Measurements from ENCODE around the gene THADA.

Gene THADA

DNA sequence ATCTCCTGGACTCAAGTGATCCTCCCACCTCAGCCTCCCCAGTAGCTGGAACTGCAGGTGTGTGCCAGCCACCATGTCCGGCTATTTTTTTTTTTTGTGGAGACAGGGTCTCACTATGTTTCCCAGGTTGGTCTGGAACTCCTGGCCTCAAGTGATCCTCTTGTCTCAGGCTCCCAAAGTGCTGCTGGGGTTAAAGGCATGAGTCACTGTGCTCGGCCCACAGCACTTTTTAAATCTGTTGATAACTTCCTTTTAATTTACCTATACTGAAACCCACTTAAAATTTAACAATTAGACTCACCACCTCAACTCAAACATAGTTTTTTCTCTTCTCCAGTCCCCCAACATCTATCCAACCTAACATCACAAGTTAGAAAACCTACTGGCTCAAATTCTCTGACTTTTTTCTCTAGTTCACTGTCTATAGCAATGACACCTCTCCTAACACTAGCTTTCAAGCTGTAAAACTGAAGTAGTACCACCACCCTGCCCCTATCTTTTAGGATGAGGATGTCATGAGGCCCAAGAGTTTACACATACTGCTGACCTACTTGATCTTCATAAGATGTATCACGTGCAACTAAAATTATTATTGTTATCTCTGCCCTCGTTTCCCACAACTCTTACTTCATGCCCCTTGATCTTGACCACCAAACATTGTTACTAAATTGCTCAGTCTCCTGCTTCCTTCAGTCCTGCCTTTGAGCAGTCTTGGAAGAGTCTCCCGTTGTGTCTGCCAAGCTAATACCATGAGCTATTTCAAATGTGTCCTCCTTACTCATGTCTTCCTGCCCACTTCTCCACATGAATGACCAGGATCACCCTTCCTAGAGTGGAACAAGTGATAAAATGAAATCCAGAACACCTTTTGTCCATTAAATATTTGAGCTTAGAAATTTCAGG lies 227.1 kb downstream of the THADA start:
- Histone ChIP-seq H3K27ac (ENCODE audit: low read depth, low read length, severe bottlenecking) (no peak overlapping the region), H3K36me3 (ENCODE audit: control insufficient read depth, insufficient read depth, low read length) (no peaks in the 10 kb centered on the region), H3K9me3 (ENCODE audit: control insufficient read depth, low read length) (no peaks in the 10 kb centered on the region), H3K4me1 (ENCODE audit: control insufficient read depth, insufficient read depth, low read length, poor library complexity, severe bottlenecking) (no peaks in the 10 kb centered on the region), H3K4me3 (ENCODE audit: extremely low read depth, insufficient read depth, low read length, poor library complexity, severe bottlenecking) (no peak overlapping the region)
- WGBS, 2 experiments (ENCODE audit: insufficient coverage in 2 of 2) = 91 to 97% methylated on average over 4 to 5 of the region's 5 CpGs

- H3K27ac ChIP-seq (ENCODE audit: low read depth, low read length, severe bottlenecking) = no peak overlapping the region
- no peaks in the 10 kb centered on the region for H3K9me3 ChIP-seq (ENCODE audit: control insufficient read depth, low read length)
- no peak overlapping the region for H3K4me3 ChIP-seq (ENCODE audit: extremely low read depth, insufficient read depth, low read length, poor library complexity, severe bottlenecking)
- WGBS, 2 experiments (ENCODE audit: insufficient coverage in 2 of 2) = no CpG with 5 or more reads among the region's 3 CpGs
- no peaks in the 10 kb centered on the region for H3K36me3 ChIP-seq (ENCODE audit: control insufficient read depth, insufficient read depth, low read length)
- no peaks in the 10 kb centered on the region for H3K4me1 ChIP-seq (ENCODE audit: control insufficient read depth, insufficient read depth, low read length, poor library complexity, severe bottlenecking)
Measured at GRCh38 chr2:43367012-43367782, 228.6 kb downstream of the THADA start.

- no peaks in the 10 kb centered on the region for H3K36me3 ChIP-seq (ENCODE audit: control insufficient read depth, insufficient read depth, low read length)
- WGBS, 2 experiments (ENCODE audit: insufficient coverage in 2 of 2) = no CpG with 5 or more reads among the region's 4 CpGs
- H3K27ac ChIP-seq (ENCODE audit: low read depth, low read length, severe bottlenecking) = no peak overlapping the region
- H3K9me3 ChIP-seq (ENCODE audit: control insufficient read depth, low read length) = no peaks in the 10 kb centered on the region
- H3K4me1 ChIP-seq (ENCODE audit: control insufficient read depth, insufficient read depth, low read length, poor library complexity, severe bottlenecking) = no peaks in the 10 kb centered on the region
- no peak overlapping the region for H3K4me3 ChIP-seq (ENCODE audit: extremely low read depth, insufficient read depth, low read length, poor library complexity, severe bottlenecking)
Measured at GRCh38 chr2:43363120-43363519, 232.7 kb downstream of the THADA start.

DNA sequence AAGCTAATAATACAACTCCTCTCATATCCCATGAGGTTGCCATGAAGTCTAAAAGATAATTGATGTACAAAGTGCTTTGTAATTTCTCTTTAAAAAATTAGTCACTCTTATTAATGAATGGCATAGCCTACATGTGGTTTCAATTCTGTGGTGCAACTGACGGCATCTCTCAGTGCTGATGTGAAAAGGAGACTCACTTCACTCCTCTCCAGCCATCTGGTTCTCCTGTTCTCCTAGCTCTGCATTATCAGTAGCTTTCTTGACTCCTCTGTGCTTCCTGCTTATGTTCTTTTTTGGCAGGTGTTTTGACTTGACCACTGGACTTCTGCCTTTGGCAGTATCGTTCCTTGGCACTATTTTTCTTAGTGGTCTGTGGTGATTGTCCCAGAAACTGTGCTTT lies 234.6 kb downstream of the THADA start:
- Histone ChIP-seq H3K4me1 (ENCODE audit: control insufficient read depth, insufficient read depth, low read length, poor library complexity, severe bottlenecking) (no peaks in the 10 kb centered on the region), H3K9me3 (ENCODE audit: control insufficient read depth, low read length) (no peaks in the 10 kb centered on the region), H3K4me3 (ENCODE audit: extremely low read depth, insufficient read depth, low read length, poor library complexity, severe bottlenecking) (no peak overlapping the region), H3K27ac (ENCODE audit: low read depth, low read length, severe bottlenecking) (no peak overlapping the region), H3K36me3 (ENCODE audit: control insufficient read depth, insufficient read depth, low read length) (no peaks in the 10 kb centered on the region)
- 83 to 100% methylated on average over 1 of the region's 2 CpGs for WGBS, 2 experiments (ENCODE audit: insufficient coverage in 2 of 2)

DNA sequence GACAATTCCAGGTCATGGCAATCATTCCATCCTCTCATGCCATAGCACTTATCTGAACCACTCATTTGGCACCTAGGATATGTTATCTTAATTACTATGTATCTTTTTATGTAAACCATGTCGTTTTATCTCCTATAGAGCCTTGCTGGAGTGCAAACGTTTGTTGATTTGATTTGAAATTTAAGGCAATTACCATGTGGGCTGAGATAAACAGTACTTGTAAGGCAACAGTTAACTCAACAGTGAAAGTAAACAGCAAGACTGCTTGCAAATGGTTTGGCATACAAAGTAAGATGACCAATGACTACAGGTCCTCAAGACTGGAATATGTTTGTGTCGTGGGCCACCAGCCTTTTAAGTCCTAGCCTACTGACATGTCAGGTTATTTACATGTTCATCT lies 235.7 kb downstream of the THADA start:
- no peaks in the 10 kb centered on the region for H3K9me3 ChIP-seq (ENCODE audit: control insufficient read depth, low read length)
- H3K4me3 ChIP-seq (ENCODE audit: extremely low read depth, insufficient read depth, low read length, poor library complexity, severe bottlenecking) = no peak overlapping the region
- WGBS, 2 experiments (ENCODE audit: insufficient coverage in 2 of 2) = 90% methylated on average over 1 of the region's 3 CpGs; no CpG with 5 or more reads in 1 of the 2 experiments
- no peaks in the 10 kb centered on the region for H3K36me3 ChIP-seq (ENCODE audit: control insufficient read depth, insufficient read depth, low read length)
- no peaks in the 10 kb centered on the region for H3K4me1 ChIP-seq (ENCODE audit: control insufficient read depth, insufficient read depth, low read length, poor library complexity, severe bottlenecking)
- H3K27ac ChIP-seq (ENCODE audit: low read depth, low read length, severe bottlenecking) = no peak overlapping the region

DNA sequence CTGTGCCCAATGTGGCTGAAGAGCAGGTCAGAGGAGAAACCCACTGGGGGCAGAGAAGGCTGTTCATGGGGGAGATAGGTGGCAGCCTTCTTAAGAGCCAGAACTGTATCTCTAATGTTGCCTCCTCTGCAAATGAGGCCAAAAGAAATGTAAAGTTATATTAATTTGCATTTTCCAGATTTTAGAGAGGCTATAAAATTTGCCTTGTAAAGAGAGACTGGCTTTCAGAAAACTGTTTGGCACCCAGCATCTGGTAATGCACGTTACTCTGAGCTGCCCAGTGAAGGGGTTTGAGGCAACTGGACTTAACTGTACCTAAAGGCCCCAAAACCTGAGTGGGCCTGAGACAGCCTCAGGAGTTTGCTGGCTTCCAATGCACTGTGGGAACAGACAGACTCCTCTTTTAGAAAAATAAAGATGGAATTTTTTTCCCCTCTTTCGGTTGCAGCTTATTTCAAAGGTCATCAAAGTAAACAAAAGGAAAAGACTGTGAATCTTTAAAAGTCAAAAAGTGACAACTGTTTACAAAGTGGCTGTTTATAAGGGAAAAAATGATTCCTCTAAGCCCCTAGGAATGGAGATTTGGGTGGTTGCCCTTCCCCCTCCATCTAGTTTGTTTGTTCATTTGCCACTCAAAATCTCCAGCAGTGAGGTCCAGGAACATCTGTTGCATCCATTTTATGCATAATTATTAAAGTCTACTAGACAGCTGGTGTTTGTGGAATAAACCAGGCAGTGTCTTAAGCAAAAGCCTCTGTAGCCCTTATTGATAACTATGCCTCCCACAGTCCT lies 237.2 kb downstream of the THADA start:
- Histone ChIP-seq H3K4me3 (ENCODE audit: extremely low read depth, insufficient read depth, low read length, poor library complexity, severe bottlenecking) (no peak overlapping the region), H3K36me3 (ENCODE audit: control insufficient read depth, insufficient read depth, low read length) (no peaks in the 10 kb centered on the region), H3K27ac (ENCODE audit: low read depth, low read length, severe bottlenecking) (no peak overlapping the region), H3K9me3 (ENCODE audit: control insufficient read depth, low read length) (no peaks in the 10 kb centered on the region), H3K4me1 (ENCODE audit: control insufficient read depth, insufficient read depth, low read length, poor library complexity, severe bottlenecking) (no peaks in the 10 kb centered on the region)
- 88 to 89% methylated on average over 1 of the region's 2 CpGs for WGBS, 2 experiments (ENCODE audit: insufficient coverage in 2 of 2)

- no peak overlapping the region for H3K4me3 ChIP-seq (ENCODE audit: extremely low read depth, insufficient read depth, low read length, poor library complexity, severe bottlenecking)
- H3K36me3 ChIP-seq (ENCODE audit: control insufficient read depth, insufficient read depth, low read length) = no peaks in the 10 kb centered on the region
- no peak overlapping the region for H3K27ac ChIP-seq (ENCODE audit: low read depth, low read length, severe bottlenecking)
Measured at GRCh38 chr2:43356774-43357173, 239.1 kb downstream of the THADA start.

GRCh38 chr2:43355399-43355798 lies 240.4 kb downstream of the THADA start:
- H3K4me1 ChIP-seq (ENCODE audit: control insufficient read depth, insufficient read depth, low read length, poor library complexity, severe bottlenecking) = peaks cover 4% of the 10 kb centered on the region
- H3K9me3 ChIP-seq (ENCODE audit: control insufficient read depth, low read length) = no peaks in the 10 kb centered on the region
- WGBS, 2 experiments (ENCODE audit: insufficient coverage in 2 of 2) = no CpG with 5 or more reads among the region's 3 CpGs
- no peak overlapping the region for H3K27ac ChIP-seq (ENCODE audit: low read depth, low read length, severe bottlenecking)
- H3K4me3 ChIP-seq (ENCODE audit: extremely low read depth, insufficient read depth, low read length, poor library complexity, severe bottlenecking) = no peak overlapping the region
- H3K36me3 ChIP-seq (ENCODE audit: control insufficient read depth, insufficient read depth, low read length) = no peaks in the 10 kb centered on the region

More at GRCh38 chr2:43356774-43357173, 239.1 kb downstream of the THADA start:
- Histone ChIP-seq H3K4me1 (ENCODE audit: control insufficient read depth, insufficient read depth, low read length, poor library complexity, severe bottlenecking) (no peaks in the 10 kb centered on the region), H3K9me3 (ENCODE audit: control insufficient read depth, low read length) (no peaks in the 10 kb centered on the region)

DNA sequence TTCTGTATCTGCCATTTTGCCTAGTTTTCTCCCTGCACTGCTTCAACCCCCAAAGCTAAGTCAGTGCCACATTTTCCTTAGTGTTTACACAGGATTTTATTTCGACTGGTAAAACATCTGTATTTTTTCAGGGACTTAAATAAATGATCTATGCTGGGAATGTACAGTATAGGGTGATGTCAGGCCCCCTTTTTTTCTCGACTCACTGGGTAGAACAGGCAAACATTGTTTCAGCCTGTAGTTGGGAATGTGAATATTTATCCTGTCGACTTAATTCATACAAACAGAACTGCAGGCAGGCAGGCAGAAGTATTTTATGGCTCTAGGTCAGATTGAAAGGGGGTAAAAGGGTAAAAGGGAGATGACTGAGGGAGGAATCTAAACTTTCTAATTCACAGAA lies 245.9 kb downstream of the THADA start:
- Histone ChIP-seq H3K36me3 (ENCODE audit: control insufficient read depth, insufficient read depth, low read length) (no peaks in the 10 kb centered on the region), H3K27ac (ENCODE audit: low read depth, low read length, severe bottlenecking) (peak overlapping the region; percentile 67), H3K4me1 (ENCODE audit: control insufficient read depth, insufficient read depth, low read length, poor library complexity, severe bottlenecking) (peaks cover 51% of the 10 kb centered on the region), H3K4me3 (ENCODE audit: extremely low read depth, insufficient read depth, low read length, poor library complexity, severe bottlenecking) (no peak overlapping the region), H3K9me3 (ENCODE audit: control insufficient read depth, low read length) (no peaks in the 10 kb centered on the region)
- WGBS, 2 experiments (ENCODE audit: insufficient coverage in 2 of 2) = 74 to 83% methylated on average over 2 to 3 of the region's 3 CpGs

DNA sequence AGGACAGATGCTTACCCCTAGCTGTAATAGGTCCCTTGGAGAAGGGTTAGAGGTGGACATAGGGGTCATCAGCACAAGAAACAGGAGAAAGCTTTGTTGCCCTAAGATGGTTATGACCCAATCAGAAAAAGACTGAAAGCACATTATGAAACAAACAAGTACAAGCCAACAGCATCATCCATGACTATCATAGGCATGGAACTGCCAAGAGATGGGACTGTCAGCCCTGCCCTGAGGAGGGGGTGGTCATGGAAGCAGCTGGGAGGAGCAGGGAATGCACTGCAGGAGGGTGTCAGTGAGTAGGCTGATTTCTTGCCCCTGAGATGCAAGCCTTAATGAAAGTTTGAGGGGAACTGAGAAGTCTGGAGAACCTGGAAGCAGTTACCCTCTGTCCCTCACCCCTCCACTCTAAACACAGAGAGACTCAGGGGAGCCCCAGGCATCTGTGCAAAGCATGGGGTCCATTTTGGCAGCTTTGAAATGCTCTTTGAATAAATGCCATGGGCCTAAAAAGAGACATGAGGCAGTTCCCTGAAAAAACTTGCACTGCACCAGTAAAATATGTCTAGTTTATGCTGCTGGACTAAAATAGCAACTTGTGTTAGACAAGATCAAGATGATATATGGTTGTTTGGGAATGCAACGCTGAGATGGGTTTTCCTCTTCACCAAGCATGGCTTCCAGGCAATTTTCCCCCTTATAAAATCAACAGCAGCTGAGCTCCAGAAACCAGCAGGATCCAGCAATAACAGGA lies 246.8 kb downstream of the THADA start:
- Histone ChIP-seq H3K36me3 (ENCODE audit: control insufficient read depth, insufficient read depth, low read length) (no peaks in the 10 kb centered on the region), H3K27ac (ENCODE audit: low read depth, low read length, severe bottlenecking) (peak overlapping the region; percentile 67), H3K4me3 (ENCODE audit: extremely low read depth, insufficient read depth, low read length, poor library complexity, severe bottlenecking) (no peak overlapping the region), H3K4me1 (ENCODE audit: control insufficient read depth, insufficient read depth, low read length, poor library complexity, severe bottlenecking) (peaks cover 59% of the 10 kb centered on the region), H3K9me3 (ENCODE audit: control insufficient read depth, low read length) (no peaks in the 10 kb centered on the region)
- no CpG with 5 or more reads among the region's 1 CpG for WGBS, 2 experiments (ENCODE audit: insufficient coverage in 2 of 2)
